Testis (tissue), 3 donors: ENCODE results near the gene C11orf54. TPM values are rescaled to one million over a fixed set of nuclear protein-coding genes. Genes with fewer than 3 reads are reported as not detected.
A peak's percentile ranks its signal among the peaks of the same experiment; 100 is the strongest.

Source experiments
- DNase-seq: peaks from one replicate; pipeline ENCODE4 v3.0.0-alpha.2; 2019
- H3K27ac ChIP-seq, 2 donors: fragments of 200-600 bp; sonication (generic); one replicate each; pipeline ENCODE4 v1.5.1; 2019
- H3K27me3 ChIP-seq: fragments of 200-600 bp; sonication (generic); one replicate; pipeline ENCODE4 v1.5.1; 2019
- H3K36me3 ChIP-seq: fragments of 200-600 bp; sonication (generic); one replicate; pipeline ENCODE4 v1.5.1; 2017; ENCODE audit warnings: low read depth; ENCODE audit errors: missing control alignments
- H3K4me1 ChIP-seq: fragments of 200-600 bp; sonication (generic); one replicate; pipeline ENCODE4 v1.5.1; 2019
- H3K4me3 ChIP-seq, 2 donors: fragments of 200-600 bp; sonication (generic); one replicate each; pipeline ENCODE4 v1.5.1; 2017 to 2019
- H3K9me3 ChIP-seq: fragments of 200-600 bp; sonication (generic); one replicate; pipeline ENCODE4 v1.5.1; 2017
- CTCF ChIP-seq, 3 experiments: fragments of 450-650 bp in 2 of 3; fragments of 200-600 bp in 1 of 3; sonication (generic) in 1 of 3; IDR thresholded peaks; one replicate each; pipeline ENCODE4 v1.5.1; 2016 to 2019; ENCODE audit warnings: antibody characterized with exemption in 3 of 3, mild to moderate bottlenecking in 2 of 3, moderate library complexity in 1 of 3
- POLR2A ChIP-seq: fragments of 450-650 bp; IDR thresholded peaks from one replicate; pipeline ENCODE4 v1.6.1; 2017; ENCODE audit warnings: antibody characterized with exemption, mild to moderate bottlenecking, moderate library complexity
- WGBS, 2 donors: methylation state at CpG; one replicate each; pipeline ENCODE4 v1.1.5; 2018; 5-methylcytosine and 5-hydroxymethylcytosine counted together
- intact Hi-C: fragments of 100-400 bp; cut with DNase I; formaldehyde crosslinking; loops from one replicate; pipeline ENCODE4 v1.15.1; 2023; ENCODE audit warnings: low total_unique reads
- polyA plus RNA-seq: library from polyadenylated mRNA; stranded (reverse); fragments of 350-450 nt; fragmentation: Illumina TruSeq; extraction: RNeasy Lipid Tissue Mini Kit (QIAGEN cat#74804); gene quantifications from one replicate; pipeline ENCODE4 v1.2.3, GENCODE V29; 2014; ENCODE audit warnings: low read depth, low replicate concordance; ENCODE audit not compliant: insufficient read depth
- total RNA-seq, 2 donors: library from RNA; depleted of rRNA; stranded (reverse); fragments of >200 nt; gene quantifications; one replicate each; pipeline ENCODE4 v1.2.3, GENCODE V29; 2016

Gene C11orf54
- total and polyA plus RNA-seq, 3 donors from 2014 or later: 28.5 to 49.5 (median 32.6) TPM

GRCh38 chr11:93736129-93736528 lies 5.3 kb upstream of the C11orf54 start:
- TF ChIP-seq CTCF (IDR thresholded peaks at IDR 0.05) (no peak), POLR2A (no peak)
- no peaks in the 10 kb centered on the region for H3K27me3 ChIP-seq
- H3K27ac ChIP-seq: no peak overlapping the region
- H3K9me3 ChIP-seq: no peaks in the 10 kb centered on the region
- intact Hi-C loops: no loop called here
- no peak overlapping the region for H3K4me3 ChIP-seq
- no peak for DNase-seq
- H3K4me1 ChIP-seq: peaks cover 3% of the 10 kb centered on the region
- no peaks in the 10 kb centered on the region for H3K36me3 ChIP-seq

GRCh38 chr11:93737904-93738612 lies 3.4 kb upstream of the C11orf54 start:
- peaks cover 13% of the 10 kb centered on the region for H3K4me1 ChIP-seq
- no peak for DNase-seq
- no peak overlapping the region for H3K4me3 ChIP-seq
- no peaks in the 10 kb centered on the region for H3K9me3 ChIP-seq
- intact Hi-C loops: no loop called here
- H3K27me3 ChIP-seq: no peaks in the 10 kb centered on the region
- TF ChIP-seq POLR2A (no peak), CTCF (IDR thresholded peaks at IDR 0.05) (no peak)
- WGBS, 2 donors: 70 to 72% methylated on average over 6 of the region's 6 CpGs
- no peak overlapping the region for H3K27ac ChIP-seq
- H3K36me3 ChIP-seq: no peaks in the 10 kb centered on the region

GRCh38 chr11:93738647-93739081 lies 2.8 kb upstream of the C11orf54 start:
- no peaks in the 10 kb centered on the region for H3K27me3 ChIP-seq
- no peaks in the 10 kb centered on the region for H3K9me3 ChIP-seq
- H3K36me3 ChIP-seq: no peaks in the 10 kb centered on the region
- no peak overlapping the region for H3K4me3 ChIP-seq
- TF ChIP-seq CTCF (IDR thresholded peaks at IDR 0.05) (no peak), POLR2A (no peak)
- H3K27ac ChIP-seq: no peak overlapping the region
- intact Hi-C loops: no loop called here
- WGBS, 2 donors: 61 to 74% methylated on average over 6 of the region's 6 CpGs
- H3K4me1 ChIP-seq: peaks cover 13% of the 10 kb centered on the region
- DNase-seq: no peak

GRCh38 chr11:93740031-93740729 lies 1.3 kb upstream of the C11orf54 start:
- no peak for TF ChIP-seq CTCF (IDR thresholded peaks at IDR 0.05)
- H3K27me3 ChIP-seq: no peaks in the 10 kb centered on the region
- no peaks in the 10 kb centered on the region for H3K36me3 ChIP-seq
- DNase-seq: peak; percentile 36
- WGBS, 2 donors: 9 to 17% methylated on average over 18 of the region's 18 CpGs
- H3K27ac ChIP-seq: peak overlapping the region in 1 of 2 donors; percentile 96
- H3K4me3 ChIP-seq: peak overlapping the region; percentile 77 to 92
- intact Hi-C loops: no loop called here
- H3K9me3 ChIP-seq: no peaks in the 10 kb centered on the region
- H3K4me1 ChIP-seq: peaks cover 16% of the 10 kb centered on the region
